Testis (tissue), 3 donors: ENCODE data around the gene CSNK1G2. TPM values are rescaled to one million over a fixed set of nuclear protein-coding genes. Genes with fewer than 3 reads are reported as not detected.

ENCODE experiments used
- DNase-seq: peaks from one replicate; pipeline ENCODE4 v3.0.0-alpha.2; 2019
- H3K27ac ChIP-seq, 2 donors: fragments of 200-600 bp; sonication (generic); one replicate each; pipeline ENCODE4 v1.5.1; 2019
- H3K27me3 ChIP-seq: fragments of 200-600 bp; sonication (generic); one replicate; pipeline ENCODE4 v1.5.1; 2019
- H3K36me3 ChIP-seq: fragments of 200-600 bp; sonication (generic); one replicate; pipeline ENCODE4 v1.5.1; 2017; ENCODE audit warnings: low read depth; ENCODE audit errors: missing control alignments
- H3K4me1 ChIP-seq: fragments of 200-600 bp; sonication (generic); one replicate; pipeline ENCODE4 v1.5.1; 2019
- H3K4me3 ChIP-seq, 2 donors: fragments of 200-600 bp; sonication (generic); one replicate each; pipeline ENCODE4 v1.5.1; 2017 to 2019
- H3K9me3 ChIP-seq: fragments of 200-600 bp; sonication (generic); one replicate; pipeline ENCODE4 v1.5.1; 2017
- CTCF ChIP-seq, 3 experiments: fragments of 450-650 bp in 2 of 3; fragments of 200-600 bp in 1 of 3; sonication (generic) in 1 of 3; IDR thresholded peaks; one replicate each; pipeline ENCODE4 v1.5.1; 2016 to 2019; ENCODE audit warnings: antibody characterized with exemption in 3 of 3, mild to moderate bottlenecking in 2 of 3, moderate library complexity in 1 of 3
- POLR2A ChIP-seq: fragments of 450-650 bp; IDR thresholded peaks from one replicate; pipeline ENCODE4 v1.6.1; 2017; ENCODE audit warnings: antibody characterized with exemption, mild to moderate bottlenecking, moderate library complexity
- WGBS, 2 donors: methylation state at CpG; one replicate each; pipeline ENCODE4 v1.1.5; 2018; 5-methylcytosine and 5-hydroxymethylcytosine counted together
- intact Hi-C: fragments of 100-400 bp; cut with DNase I; formaldehyde crosslinking; loops from one replicate; pipeline ENCODE4 v1.15.1; 2023; ENCODE audit warnings: low total_unique reads
- polyA plus RNA-seq: library from polyadenylated mRNA; stranded (reverse); fragments of 350-450 nt; fragmentation: Illumina TruSeq; extraction: RNeasy Lipid Tissue Mini Kit (QIAGEN cat#74804); gene quantifications from one replicate; pipeline ENCODE4 v1.2.3, GENCODE V29; 2014; ENCODE audit warnings: low read depth, low replicate concordance; ENCODE audit not compliant: insufficient read depth
- total RNA-seq, 2 donors: library from RNA; depleted of rRNA; stranded (reverse); fragments of >200 nt; gene quantifications; one replicate each; pipeline ENCODE4 v1.2.3, GENCODE V29; 2016

The CSNK1G2 gene
- total and polyA plus RNA-seq, 3 donors from 2014 or later: 159 to 287 (median 178) TPM

- Histone ChIP-seq H3K4me3 (peak overlapping the region; percentile 64 to 79), H3K27me3 (no peaks in the 10 kb centered on the region), H3K36me3 (no peaks in the 10 kb centered on the region), H3K9me3 (no peaks in the 10 kb centered on the region), H3K4me1 (peaks cover 20% of the 10 kb centered on the region), H3K27ac (peak overlapping the region; percentile 69 to 92)
- 30 to 44% methylated on average over 8 of the region's 8 CpGs for WGBS, 2 donors
- intact Hi-C loops: no loop called here
- DNase-seq: no peak
- TF ChIP-seq CTCF (IDR thresholded peaks at IDR 0.05) (no peak), POLR2A (no peak)
Observed at GRCh38 chr19:1904860-1905109, 36.2 kb upstream of the CSNK1G2 start.

GRCh38 chr19:1905110-1905862 lies 35.7 kb upstream of the CSNK1G2 start, which contains the start of the genes ADAT3 and SCAMP4:
Gene ADAT3, plus strand, starts transcription at chr19:1905399. Its CDS starts 6,649 bp downstream, at chr19:1912048.
Gene SCAMP4, plus strand, starts transcription at chr19:1905399. Its CDS starts 9,621 bp downstream, at chr19:1915020.
- peak within 1 kb of the TSS; percentile 64 to 79 for H3K4me3 ChIP-seq
- peak within 1 kb of the TSS; percentile 69 to 92 for H3K27ac ChIP-seq
- H3K36me3 ChIP-seq: no peaks in the 10 kb centered on the region
- TF ChIP-seq POLR2A (peak; percentile 31), CTCF (IDR thresholded peaks at IDR 0.05) (peak in 1 of 3 experiments; percentile 10)
- intact Hi-C loops: no loop called here
- no peaks in the 10 kb centered on the region for H3K27me3 ChIP-seq
- peaks cover 20% of the 10 kb centered on the region for H3K4me1 ChIP-seq
- peak; percentile 99 for DNase-seq
- WGBS, 2 donors: 0 to 1% methylated on average over 17 to 54 of the region's 92 CpGs
- no peaks in the 10 kb centered on the region for H3K9me3 ChIP-seq

DNA sequence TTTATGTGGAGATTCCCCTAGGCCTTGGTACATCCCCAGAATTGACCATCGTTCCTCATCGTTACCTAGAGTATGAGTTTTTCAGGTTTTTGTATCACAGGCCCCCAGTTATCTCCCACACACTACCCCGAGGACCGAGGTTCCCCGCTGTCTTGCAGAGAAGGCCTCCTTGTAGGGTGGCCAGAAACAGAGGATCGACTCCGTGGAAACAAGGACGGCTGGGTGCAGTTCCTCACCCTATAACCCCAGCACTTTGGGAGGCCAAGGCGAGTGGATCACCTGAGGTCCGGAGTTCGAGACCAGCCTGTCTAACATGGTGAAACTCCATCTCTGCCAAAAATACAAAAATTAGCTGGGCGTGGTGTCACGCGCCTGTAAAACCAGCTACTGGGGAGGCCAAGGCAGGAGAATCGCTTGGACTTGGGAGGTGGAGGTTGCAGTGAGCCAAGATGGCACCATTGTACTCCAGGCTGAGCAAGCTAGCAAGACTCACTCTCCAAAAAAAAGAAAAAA lies 35.1 kb upstream of the CSNK1G2 start:
- intact Hi-C loops: no loop called here
- H3K27me3 ChIP-seq: no peaks in the 10 kb centered on the region
- H3K27ac ChIP-seq: peak overlapping the region; percentile 47 to 92
- 57 to 60% methylated on average over 15 of the region's 15 CpGs for WGBS, 2 donors
- TF ChIP-seq POLR2A: no peak
- no peak for DNase-seq
- peak overlapping the region; percentile 64 to 79 for H3K4me3 ChIP-seq
- no peaks in the 10 kb centered on the region for H3K36me3 ChIP-seq
- H3K9me3 ChIP-seq: no peaks in the 10 kb centered on the region
- H3K4me1 ChIP-seq: peaks cover 20% of the 10 kb centered on the region

- TF ChIP-seq CTCF (IDR thresholded peaks at IDR 0.05): no peak
- no peak for TF ChIP-seq POLR2A
- H3K27me3 ChIP-seq: no peaks in the 10 kb centered on the region
- no peak overlapping the region for H3K4me3 ChIP-seq
- H3K9me3 ChIP-seq: no peaks in the 10 kb centered on the region
- peaks cover 20% of the 10 kb centered on the region for H3K4me1 ChIP-seq
- no peaks in the 10 kb centered on the region for H3K36me3 ChIP-seq
- 86 to 89% methylated on average over 10 of the region's 10 CpGs for WGBS, 2 donors
- no peak for DNase-seq
- peak overlapping the region in 1 of 2 donors; percentile 54 for H3K27ac ChIP-seq
- intact Hi-C loops: no loop called here
Observed at GRCh38 chr19:1906985-1907562, 33.9 kb upstream of the CSNK1G2 start.

- Histone ChIP-seq H3K27ac (peak overlapping the region; percentile 54 to 63), H3K9me3 (no peaks in the 10 kb centered on the region), H3K4me3 (no peak overlapping the region), H3K27me3 (no peaks in the 10 kb centered on the region), H3K36me3 (no peaks in the 10 kb centered on the region), H3K4me1 (peaks cover 19% of the 10 kb centered on the region)
- DNase-seq: no peak
- 53 to 78% methylated on average over 14 to 42 of the region's 43 CpGs for WGBS, 2 donors
- intact Hi-C loops: no loop called here
- no peak for TF ChIP-seq POLR2A
Observed at GRCh38 chr19:1907563-1908363, 33.2 kb upstream of the CSNK1G2 start.
